Stimulated activated CD8-positive, alpha-beta memory T cell treated with anti-CD3 and anti-CD28 coated beads, Interleukin-2, amount 100 ng/mL, for 1 hour (primary cell): ENCODE results near the gene MSL3B.

Experiments used
- DNase-seq, 2 donors: peaks; one replicate each; pipeline ENCODE4 v3.0.0-alpha.2; 2020; ENCODE audit warnings: low read depth in 2 of 2

The MSL3B gene

GRCh38 chr2:233853353-233853752, 14.8 kb downstream of the MSL3B start:
- no peak for DNase-seq

- no peak for DNase-seq
Measured at GRCh38 chr2:233852056-233852455, 16.1 kb downstream of the MSL3B start.

- DNase-seq: no peak
Measured at GRCh38 chr2:233851169-233851568, 17.0 kb downstream of the MSL3B start.

GRCh38 chr2:233850745-233851144, 17.4 kb downstream of the MSL3B start:
- no peak for DNase-seq

GRCh38 chr2:233849607-233850271, 18.4 kb downstream of the MSL3B start:
- DNase-seq: no peak

- no peak for DNase-seq
Measured at GRCh38 chr2:233848276-233848675, 19.9 kb downstream of the MSL3B start.

- DNase-seq: no peak
Measured at GRCh38 chr2:233847248-233847898, 20.8 kb downstream of the MSL3B start.

GRCh38 chr2:233846387-233847247, 21.6 kb downstream of the MSL3B start:
- no peak for DNase-seq

- DNase-seq: no peak
Measured at GRCh38 chr2:233845301-233846060, 22.7 kb downstream of the MSL3B start.

- no peak for DNase-seq
Measured at GRCh38 chr2:233844836-233845235, 23.4 kb downstream of the MSL3B start.

- DNase-seq: no peak
Measured at GRCh38 chr2:233844064-233844807, 23.9 kb downstream of the MSL3B start.

GRCh38 chr2:233841183-233841582, 27.0 kb downstream of the MSL3B start:
- no peak for DNase-seq

- DNase-seq: no peak
Measured at GRCh38 chr2:233840520-233840919, 27.7 kb downstream of the MSL3B start.

GRCh38 chr2:233839447-233839820, 28.8 kb downstream of the MSL3B start:
- no peak for DNase-seq

- no peak for DNase-seq
Measured at GRCh38 chr2:233838726-233839446, 29.3 kb downstream of the MSL3B start.

- no peak for DNase-seq
Measured at GRCh38 chr2:233838251-233838650, 29.9 kb downstream of the MSL3B start.

GRCh38 chr2:233837694-233838229, 30.4 kb downstream of the MSL3B start:
- no peak for DNase-seq

- DNase-seq: no peak
Measured at GRCh38 chr2:233836359-233836758, 31.8 kb downstream of the MSL3B start.

- DNase-seq: no peak
Measured at GRCh38 chr2:233835230-233836186, 32.7 kb downstream of the MSL3B start.
